ENCODE data around the gene IGF2BP3. TPM values are rescaled to one million over a fixed set of nuclear protein-coding genes. Genes with fewer than 3 reads are reported as not detected.
"Not testable (repeated sequence)": the region's sequence is repeated elsewhere in the genome, so short reads cannot be mapped to it uniquely, and the experiment has no call there.

The IGF2BP3 gene
- total RNA-seq (2014; rRNA removed): 8.9 and 11.7 TPM in 2 replicates
- Bru-seq, nascent RNA: percentile 79 among the genes with signal in this experiment
- percentile 80 among the genes with signal in this experiment for BruChase-seq, experiment 1, labeled RNA remaining after a 6-hour chase
- percentile 76 among the genes with signal in this experiment for BruChase-seq, experiment 2, labeled RNA remaining after a 2-hour chase
- long read RNA-seq, partial matches to known transcripts: 4 of 9 reads
- long read RNA-seq, other reads (novel, unspliced or antisense): 5 of 9 reads

GRCh38 chr7:23470330-23471105, at the start of gene IGF2BP3:
IGF2BP3 (minus strand) TSS chr7:23470491; CDS start chr7:23470110, 381 bp downstream.
- TF ChIP-seq CTCF (conservative IDR thresholded peaks at IDR 0.05; ENCODE audit: low read depth, low read length): no peak
- no peak for TF ChIP-seq EZH2 (IDR thresholded peaks at IDR 0.05; ENCODE audit: low read length, unreplicated experiment)
- no peak for TF ChIP-seq EZH2phosphoT487 (IDR thresholded peaks at IDR 0.05; ENCODE audit: borderline replicate concordance, low read length)
- no TSS peak for BruUV-seq (replicated peaks)
- ChIA-PET POLR2A (ENCODE audit: unreplicated experiment) (interaction anchor here (0.5 kb wide), 1 partner anchor 235 kb away, joined by 3 read pairs; no protein-coding TSS in a partner anchor), CTCF (interaction anchor here (0.6 to 0.7 kb wide), 2 partner anchors 34 to 274 kb away, joined by 3 to 4 read pairs; no protein-coding TSS in a partner anchor)
- Histone ChIP-seq H3K27me3 (ENCODE audit: low read length) (0 out of 2 replicates have a peak, but pooled peaks cover 7% of the 10 kb centered on the region), H3K9me3 (ENCODE audit: low read length) (no peaks in the 10 kb centered on the region), H2AFZ (ENCODE audit: low read length) (peak within 1 kb of the TSS; percentile 91), H3K4me2 (ENCODE audit: low read length) (peak within 1 kb of the TSS; percentile 84), H3K36me3 (ENCODE audit: low read depth, low read length) (no peaks in the 10 kb centered on the region), H4K20me1 (ENCODE audit: low read length) (no peaks in the 10 kb centered on the region), H3F3A (ENCODE audit: low read length, unreplicated experiment) (no peaks in the 10 kb centered on the region), H3K9ac (ENCODE audit: low read length) (peak within 1 kb of the TSS; percentile 79), H3K79me2 (ENCODE audit: low read length) (peaks cover 49% of the 10 kb centered on the region), H3K4me3 (ENCODE audit: low read length) (peak within 1 kb of the TSS; percentile 73), H3K27ac (ENCODE audit: low read length) (peak within 1 kb of the TSS; percentile 79), H3K9me2 (replicated peaks; ENCODE audit: low read length) (no peaks in the 10 kb centered on the region), H3K4me1 (ENCODE audit: insufficient read depth, low read length) (peaks cover 40% of the 10 kb centered on the region)
- intact Hi-C loops (cut with micrococcal nuclease): loop anchor here (2.0 kb wide), 1 partner anchor 60 kb away; the partner anchor contains the start of gene TRA2A
- peak; percentile 48 for ATAC-seq
- peak; percentile 92 for DNase-seq

- H3K27me3 ChIP-seq (ENCODE audit: low read length): no peaks in the 10 kb centered on the region
- intact Hi-C loops (cut with micrococcal nuclease): no loop called here
- no peak overlapping the region for H3K4me3 ChIP-seq (ENCODE audit: low read length)
- H3K9ac ChIP-seq (ENCODE audit: low read length): no peak overlapping the region
- H3K9me3 ChIP-seq (ENCODE audit: low read length): no peaks in the 10 kb centered on the region
- no peak for DNase-seq
- peaks cover 56% of the 10 kb centered on the region for H3K36me3 ChIP-seq (ENCODE audit: low read depth, low read length)
- H3K9me2 ChIP-seq (replicated peaks; ENCODE audit: low read length): no peaks in the 10 kb centered on the region
- ChIA-PET CTCF (no interaction called here), POLR2A (ENCODE audit: unreplicated experiment) (no interaction called here)
- H3F3A ChIP-seq (ENCODE audit: low read length, unreplicated experiment): no peaks in the 10 kb centered on the region
- H4K20me1 ChIP-seq (ENCODE audit: low read length): no peaks in the 10 kb centered on the region; the same call in 1 of the 2 replicates
- peaks cover 32% of the 10 kb centered on the region for H3K79me2 ChIP-seq (ENCODE audit: low read length)
- TF ChIP-seq EZH2phosphoT487 (IDR thresholded peaks at IDR 0.05; ENCODE audit: borderline replicate concordance, low read length): no peak
- TF ChIP-seq EZH2 (IDR thresholded peaks at IDR 0.05; ENCODE audit: low read length, unreplicated experiment): no peak
- no peak overlapping the region for H2AFZ ChIP-seq (ENCODE audit: low read length)
- no peak for ATAC-seq
- no peaks in the 10 kb centered on the region for H3K4me1 ChIP-seq (ENCODE audit: insufficient read depth, low read length)
- no peak overlapping the region for H3K4me2 ChIP-seq (ENCODE audit: low read length)
- no TSS peak for BruUV-seq (replicated peaks)
- no peak overlapping the region for H3K27ac ChIP-seq (ENCODE audit: low read length)
Measured at GRCh38 chr7:23514755-23515154, 44.5 kb upstream of the IGF2BP3 start.

- H3K4me3 ChIP-seq (ENCODE audit: low read length); H4K20me1 ChIP-seq (ENCODE audit: low read length); H3K27ac ChIP-seq (ENCODE audit: low read length); ATAC-seq; H3K27me3 ChIP-seq (ENCODE audit: low read length); H3K4me1 ChIP-seq (ENCODE audit: insufficient read depth, low read length); H3F3A ChIP-seq (ENCODE audit: low read length, unreplicated experiment); H3K9me2 ChIP-seq (replicated peaks; ENCODE audit: low read length); DNase-seq; H3K9ac ChIP-seq (ENCODE audit: low read length); H3K4me2 ChIP-seq (ENCODE audit: low read length); H2AFZ ChIP-seq (ENCODE audit: low read length); H3K9me3 ChIP-seq (ENCODE audit: low read length); intact Hi-C loops (cut with micrococcal nuclease); CTCF ChIA-PET: not testable (repeated sequence)
- Histone ChIP-seq H3K79me2 (ENCODE audit: low read length) (peaks cover 28% of the 10 kb centered on the region), H3K36me3 (ENCODE audit: low read depth, low read length) (peaks cover 53% of the 10 kb centered on the region)
- POLR2A ChIA-PET (ENCODE audit: unreplicated experiment): interaction anchor here (0.6 kb wide), 1 partner anchor 52 kb away, joined by 4 read pairs; no protein-coding TSS in a partner anchor
- TSS peak; percentile 12 for BruUV-seq (replicated peaks)
Measured at GRCh38 chr7:23513746-23514145, 43.5 kb upstream of the IGF2BP3 start.
